Fibroblast of lung (primary cell): ENCODE data around the gene FJX1. TPM values are rescaled to one million over a fixed set of nuclear protein-coding genes. Genes with fewer than 3 reads are reported as not detected.

Experiments used
- DNase-seq, 2 donors: peaks; one replicate each; pipeline versions ENCODE4 v3.0.0 to v3.0.0-alpha.2; 2010; ENCODE audit warnings: low read depth in 2 of 2
- H2AFZ ChIP-seq: 2 replicates; pipeline ENCODE4 v1.5.1; 2012; ENCODE audit warnings: low read length, control low read depth, inconsistent platforms
- H3K27ac ChIP-seq: 2 replicates; pipeline ENCODE4 v1.5.1; 2011; ENCODE audit warnings: low read length, control low read depth; ENCODE audit not compliant: insufficient read depth
- H3K27me3 ChIP-seq: 2 replicates; pipeline ENCODE4 v1.5.1; 2011; ENCODE audit warnings: mild to moderate bottlenecking, low read length; ENCODE audit not compliant: control insufficient read depth, insufficient read depth
- H3K36me3 ChIP-seq: 2 replicates; pipeline ENCODE4 v1.5.1; 2011; ENCODE audit warnings: low read length; ENCODE audit not compliant: control insufficient read depth, insufficient read depth
- H3K4me1 ChIP-seq: 2 replicates; pipeline ENCODE4 v1.5.1; 2011; ENCODE audit warnings: low read length; ENCODE audit not compliant: control insufficient read depth, insufficient read depth; ENCODE audit errors: extremely low read depth
- H3K4me2 ChIP-seq: 2 replicates; pipeline ENCODE4 v1.5.1; 2011; ENCODE audit warnings: low read length, control low read depth; ENCODE audit not compliant: insufficient read depth; ENCODE audit errors: extremely low read depth
- H3K4me3 ChIP-seq, 4 experiments: fragments of 200-600 bp in 1 of 4; sonication (generic) in 1 of 4; replicated peaks in 1 of 4; 2 replicates each; pipeline ENCODE4 v1.5.1; 2011 to 2016; ENCODE audit warnings: low read length in 4 of 4, low read depth in 3 of 4, mild to moderate bottlenecking in 3 of 4, control low read depth in 2 of 4, inconsistent platforms in 1 of 4, mixed read lengths in 1 of 4; ENCODE audit not compliant: insufficient read depth in 1 of 4; ENCODE audit errors: control extremely low read depth in 1 of 4
- H3K79me2 ChIP-seq: 2 replicates; pipeline ENCODE4 v1.5.1; 2012; ENCODE audit warnings: mild to moderate bottlenecking, low read length, inconsistent platforms; ENCODE audit not compliant: control insufficient read depth, insufficient read depth
- H3K9ac ChIP-seq: 2 replicates; pipeline ENCODE4 v1.5.1; 2011; ENCODE audit warnings: mild to moderate bottlenecking, low read length, control low read depth; ENCODE audit not compliant: insufficient read depth
- H3K9me3 ChIP-seq: 2 replicates; pipeline ENCODE4 v1.5.1; 2012; ENCODE audit warnings: low read depth, low read length; ENCODE audit not compliant: control insufficient read depth, insufficient read depth
- H4K20me1 ChIP-seq: 2 replicates; pipeline ENCODE4 v1.5.1; 2011; ENCODE audit warnings: low read length; ENCODE audit not compliant: control insufficient read depth, insufficient read depth; ENCODE audit errors: extremely low read depth
- EZH2 ChIP-seq: IDR thresholded peaks from 2 replicates; pipeline ENCODE4 v1.5.1; 2012; ENCODE audit warnings: low read length, control low read depth, mild to moderate bottlenecking; ENCODE audit errors: missing control alignments
- polyA plus RNA-seq, 2 donors: library from polyadenylated mRNA; depleted of rRNA in 1 of 2; stranded (reverse) in 1 of 2; unstranded in 1 of 2; fragments of >200 nt; gene quantifications; 2 replicates each; pipeline ENCODE4 v1.2.1, GENCODE V29; 2011 to 2012; ENCODE audit warnings: missing spikeins in 1 of 2
- total RNA-seq: library from RNA; depleted of rRNA; stranded (reverse); fragments of >200 nt; gene quantifications from 2 replicates; pipeline ENCODE4 v1.2.1, GENCODE V29; 2014
- TF ChIP-seq, protein P1 (sequence below), 2 donors: IDR thresholded peaks in 1 of 2; conservative IDR thresholded peaks in 1 of 2; 1 replicate in 1 of 2; 2 replicates in 1 of 2; pipeline ENCODE4 v1.5.1; 2011 to 2012; ENCODE audit warnings: low read length in 2 of 2, control low read depth in 1 of 2, inconsistent platforms in 1 of 2, low read depth in 1 of 2, mild to moderate bottlenecking in 1 of 2

FJX1 gene
- total and polyA plus RNA-seq, 2 donors (not counting 1 experiment from before 2014, with no cell fraction given): 4.2 to 10.4 TPM

DNA sequence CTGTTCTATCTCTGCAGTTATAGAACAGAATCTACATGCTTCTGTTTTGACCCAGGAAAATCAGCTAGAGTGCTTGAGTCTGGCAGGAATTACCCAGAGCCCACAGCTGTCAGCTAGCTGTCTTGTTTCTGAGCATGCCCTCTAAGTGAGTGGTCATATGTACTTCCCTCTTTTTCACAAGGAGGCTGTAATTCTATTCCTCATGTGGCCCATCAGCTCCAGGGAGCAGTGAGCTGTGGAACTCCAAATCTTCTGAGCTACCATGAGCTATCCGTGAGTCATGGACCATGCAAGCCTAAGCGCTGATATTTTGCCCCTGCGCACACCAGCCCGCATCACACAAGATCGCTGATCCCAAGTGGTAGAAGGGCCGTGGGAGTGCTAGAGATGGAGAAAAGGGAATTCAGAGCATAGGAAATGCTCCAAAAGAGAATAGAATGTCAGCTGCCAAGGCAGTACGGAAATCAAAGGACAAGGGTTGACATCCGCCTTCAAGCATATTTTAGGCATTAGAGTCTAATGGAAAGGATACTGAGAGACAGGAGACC is 5.4 kb downstream of the FJX1 start:
- no peaks in the 10 kb centered on the region for H3K9me3 ChIP-seq
- DNase-seq: peak; percentile 81 to 93
- no peaks in the 10 kb centered on the region for H3K36me3 ChIP-seq
- H3K4me3 ChIP-seq: no peak overlapping the region
- no peak overlapping the region for H3K9ac ChIP-seq
- no peaks in the 10 kb centered on the region for H4K20me1 ChIP-seq
- H3K27me3 ChIP-seq: no peaks in the 10 kb centered on the region
- H3K79me2 ChIP-seq: peaks cover 26% of the 10 kb centered on the region
- no peaks in the 10 kb centered on the region for H3K4me1 ChIP-seq
- TF ChIP-seq EZH2: no peak
- TF ChIP-seq, protein P1, sequence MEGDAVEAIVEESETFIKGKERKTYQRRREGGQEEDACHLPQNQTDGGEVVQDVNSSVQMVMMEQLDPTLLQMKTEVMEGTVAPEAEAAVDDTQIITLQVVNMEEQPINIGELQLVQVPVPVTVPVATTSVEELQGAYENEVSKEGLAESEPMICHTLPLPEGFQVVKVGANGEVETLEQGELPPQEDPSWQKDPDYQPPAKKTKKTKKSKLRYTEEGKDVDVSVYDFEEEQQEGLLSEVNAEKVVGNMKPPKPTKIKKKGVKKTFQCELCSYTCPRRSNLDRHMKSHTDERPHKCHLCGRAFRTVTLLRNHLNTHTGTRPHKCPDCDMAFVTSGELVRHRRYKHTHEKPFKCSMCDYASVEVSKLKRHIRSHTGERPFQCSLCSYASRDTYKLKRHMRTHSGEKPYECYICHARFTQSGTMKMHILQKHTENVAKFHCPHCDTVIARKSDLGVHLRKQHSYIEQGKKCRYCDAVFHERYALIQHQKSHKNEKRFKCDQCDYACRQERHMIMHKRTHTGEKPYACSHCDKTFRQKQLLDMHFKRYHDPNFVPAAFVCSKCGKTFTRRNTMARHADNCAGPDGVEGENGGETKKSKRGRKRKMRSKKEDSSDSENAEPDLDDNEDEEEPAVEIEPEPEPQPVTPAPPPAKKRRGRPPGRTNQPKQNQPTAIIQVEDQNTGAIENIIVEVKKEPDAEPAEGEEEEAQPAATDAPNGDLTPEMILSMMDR (conservative IDR thresholded peaks at IDR 0.05 in 1 of 2, IDR thresholded peaks at IDR 0.05 in 1 of 2; ENCODE audit: low read depth in 1 of 2, low read length in 2 of 2): no peak
- no peak overlapping the region for H3K27ac ChIP-seq
- H2AFZ ChIP-seq: no peak overlapping the region
- no peak overlapping the region for H3K4me2 ChIP-seq

DNA sequence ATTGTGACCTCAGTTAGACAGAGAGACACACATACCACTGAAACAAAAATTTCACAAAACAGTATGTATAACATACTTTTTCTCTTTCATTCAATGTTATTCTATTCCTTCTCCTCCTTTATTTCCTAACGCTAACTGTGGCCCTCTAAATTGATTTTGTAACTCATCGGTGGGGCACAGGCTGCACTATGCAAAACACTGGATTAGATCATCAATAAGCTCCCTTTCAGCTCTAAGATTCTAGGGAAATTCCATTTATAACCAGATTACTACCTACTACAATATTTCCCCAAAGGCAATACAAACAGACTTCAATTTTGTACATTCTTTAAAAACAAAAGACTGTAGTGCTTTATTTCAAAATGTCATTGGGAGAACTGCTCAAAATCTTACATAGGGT is 6.1 kb downstream of the FJX1 start:
- Histone ChIP-seq H2AFZ (no peak overlapping the region), H3K4me3 (no peak overlapping the region), H3K4me2 (no peak overlapping the region), H3K9ac (no peak overlapping the region), H3K9me3 (no peaks in the 10 kb centered on the region), H3K27me3 (no peaks in the 10 kb centered on the region), H4K20me1 (no peaks in the 10 kb centered on the region), H3K79me2 (peaks cover 22% of the 10 kb centered on the region), H3K36me3 (no peaks in the 10 kb centered on the region), H3K27ac (no peak overlapping the region), H3K4me1 (peaks cover 2% of the 10 kb centered on the region)
- TF ChIP-seq, protein P1 (conservative IDR thresholded peaks at IDR 0.05 in 1 of 2, IDR thresholded peaks at IDR 0.05 in 1 of 2; ENCODE audit: low read depth in 1 of 2, low read length in 2 of 2): no peak
- TF ChIP-seq EZH2: no peak
- no peak for DNase-seq

DNA sequence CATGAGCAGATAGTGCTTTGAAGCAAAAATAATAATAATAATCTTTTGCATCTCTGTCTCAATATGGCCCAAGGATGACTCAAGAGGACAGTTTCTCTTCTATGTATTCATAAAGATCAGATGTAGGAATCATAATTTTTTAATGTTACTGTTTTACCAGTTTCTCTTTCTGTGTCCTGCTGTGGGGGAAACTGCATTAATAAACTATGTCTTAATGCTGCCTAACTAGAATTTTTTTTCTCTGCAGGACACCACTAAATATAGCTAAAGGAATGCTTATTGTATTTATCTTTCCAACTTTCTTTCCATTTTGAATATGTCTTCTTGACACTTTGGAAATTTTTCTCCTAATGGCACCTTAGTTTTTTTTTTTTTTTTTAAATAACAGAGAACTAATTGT is 6.5 kb downstream of the FJX1 start:
- no peaks in the 10 kb centered on the region for H3K9me3 ChIP-seq
- no peak overlapping the region for H3K4me2 ChIP-seq
- peaks cover 6% of the 10 kb centered on the region for H3K4me1 ChIP-seq
- peaks cover 18% of the 10 kb centered on the region for H3K79me2 ChIP-seq
- H3K27me3 ChIP-seq: no peaks in the 10 kb centered on the region
- no peaks in the 10 kb centered on the region for H4K20me1 ChIP-seq
- H3K36me3 ChIP-seq: no peaks in the 10 kb centered on the region
- H2AFZ ChIP-seq: no peak overlapping the region
- H3K9ac ChIP-seq: no peak overlapping the region
- H3K27ac ChIP-seq: no peak overlapping the region
- H3K4me3 ChIP-seq: no peak overlapping the region
- TF ChIP-seq, protein P1 (conservative IDR thresholded peaks at IDR 0.05 in 1 of 2, IDR thresholded peaks at IDR 0.05 in 1 of 2; ENCODE audit: low read depth in 1 of 2, low read length in 2 of 2): no peak
- no peak for TF ChIP-seq EZH2
- no peak for DNase-seq
